GM19043 (cell line): ENCODE results near the gene BTC.
A peak's percentile ranks its signal among the peaks of the same experiment; 100 is the strongest.
"Not testable (repeated sequence)": the region's sequence is repeated elsewhere in the genome, so short reads cannot be mapped to it uniquely, and the experiment has no call there.

Experiments
- ATAC-seq: cut with Tn5 transposase; IDR thresholded peaks from one replicate; pipeline ENCODE4 v1.9.1; 2021; ENCODE audit warnings: low read depth; ENCODE audit not compliant: unreplicated experiment

Gene BTC

GRCh38 chr4:74794382-74795010 lies at the start of gene BTC:
Gene BTC (minus strand): TSS chr4:74794523. CDS start chr4:74794325, 198 bp downstream.
- ATAC-seq, result no peak

GRCh38 chr4:74840936-74841509 lies 46.7 kb upstream of the BTC start:
- ATAC-seq, result no peak

- no peak for ATAC-seq
Observed at GRCh38 chr4:74838746-74839370, 44.5 kb upstream of the BTC start.

- ATAC-seq, result no peak
Observed at GRCh38 chr4:74830928-74831327, 36.6 kb upstream of the BTC start.

GRCh38 chr4:74823194-74823593 lies 28.9 kb upstream of the BTC start:
- peak; percentile 62 for ATAC-seq

- no peak for ATAC-seq
Observed at GRCh38 chr4:74822603-74823002, 28.3 kb upstream of the BTC start.

GRCh38 chr4:74821541-74821940 lies 27.2 kb upstream of the BTC start:
- no peak for ATAC-seq

GRCh38 chr4:74814052-74814451 lies 19.7 kb upstream of the BTC start:
- no peak for ATAC-seq

GRCh38 chr4:74812056-74812455 lies 17.7 kb upstream of the BTC start:
- ATAC-seq, result not testable (repeated sequence)

- ATAC-seq, result no peak
Observed at GRCh38 chr4:74805601-74806000, 11.3 kb upstream of the BTC start.

- ATAC-seq, result no peak
Observed at GRCh38 chr4:74800310-74800709, 6.0 kb upstream of the BTC start.

- ATAC-seq, result no peak
Observed at GRCh38 chr4:74796631-74797030, 2.3 kb upstream of the BTC start.

GRCh38 chr4:74793757-74794381 lies 454 bp downstream of the BTC start:
- ATAC-seq, result no peak

GRCh38 chr4:74790652-74791051 lies 3.7 kb downstream of the BTC start:
- ATAC-seq, result no peak

- ATAC-seq, result no peak
Observed at GRCh38 chr4:74789518-74789917, 4.8 kb downstream of the BTC start.

- ATAC-seq, result no peak
Observed at GRCh38 chr4:74777531-74777930, 16.8 kb downstream of the BTC start.

GRCh38 chr4:74772783-74773182 lies 21.5 kb downstream of the BTC start:
- no peak for ATAC-seq

- no peak for ATAC-seq
Observed at GRCh38 chr4:74772106-74772505, 22.2 kb downstream of the BTC start.

GRCh38 chr4:74770226-74770910 lies 24.0 kb downstream of the BTC start:
- ATAC-seq, result no peak

GRCh38 chr4:74768857-74769525 lies 25.3 kb downstream of the BTC start:
- no peak for ATAC-seq

- ATAC-seq, result no peak
Observed at GRCh38 chr4:74764119-74764518, 30.2 kb downstream of the BTC start.
